GM18858 (cell line): ENCODE results near the gene PANK2.

ENCODE experiments used
- ATAC-seq: cut with Tn5 transposase; IDR thresholded peaks from one replicate; pipeline ENCODE4 v1.9.1; 2021; ENCODE audit not compliant: unreplicated experiment

Gene PANK2

DNA sequence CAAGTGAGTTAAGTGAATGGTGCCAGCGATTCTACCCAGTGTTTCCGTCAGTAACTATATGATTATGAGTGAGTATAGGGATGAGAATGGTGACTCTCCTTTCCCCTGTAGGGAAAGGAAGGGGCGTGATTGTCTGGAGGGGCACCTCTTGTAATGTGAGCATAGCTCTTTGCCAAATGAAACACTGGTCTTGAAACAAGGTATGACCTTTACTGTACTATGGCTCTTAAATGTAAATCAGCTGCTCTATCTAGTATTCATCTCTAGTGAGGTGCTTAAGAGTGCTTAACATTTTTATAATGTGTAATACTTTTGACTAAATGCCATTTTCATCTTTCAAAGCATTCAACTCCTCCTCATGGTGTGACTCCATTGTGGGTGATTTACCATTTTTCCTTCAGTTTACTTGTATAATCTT is 11.0 kb downstream of the PANK2 start:
- ATAC-seq: no peak

DNA sequence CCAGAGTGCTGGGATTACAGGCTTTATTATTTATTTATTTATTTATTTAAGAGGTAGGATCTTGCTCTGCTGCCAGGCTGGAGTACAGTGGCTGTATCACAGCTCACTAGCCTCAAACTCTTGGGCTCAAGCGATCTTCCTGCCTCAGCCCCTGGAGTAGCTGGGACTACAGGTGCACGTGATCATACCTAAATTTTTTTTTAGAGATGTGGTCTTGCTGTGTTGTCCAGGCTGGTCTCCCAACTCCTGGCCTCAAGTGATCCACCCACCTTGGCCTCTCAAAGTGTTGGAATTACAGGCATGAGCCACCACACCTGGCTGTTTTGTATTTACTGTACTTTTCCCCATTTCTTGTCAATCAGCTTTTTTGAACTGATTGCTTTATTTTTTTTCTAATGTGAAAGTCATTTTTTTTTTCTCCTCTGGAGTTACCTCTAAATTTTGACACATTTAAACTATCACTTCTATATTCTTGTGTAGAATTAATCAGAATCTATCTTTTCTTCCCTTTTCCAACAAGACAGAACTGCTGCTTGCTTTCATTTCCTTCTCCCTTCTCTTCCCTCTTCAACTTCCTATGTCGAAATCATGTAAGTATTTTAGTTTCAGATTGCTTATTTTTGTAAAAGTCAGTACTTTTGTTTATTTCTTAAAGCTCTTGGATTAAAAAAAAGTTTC is 12.0 kb downstream of the PANK2 start:
- ATAC-seq: no peak

DNA sequence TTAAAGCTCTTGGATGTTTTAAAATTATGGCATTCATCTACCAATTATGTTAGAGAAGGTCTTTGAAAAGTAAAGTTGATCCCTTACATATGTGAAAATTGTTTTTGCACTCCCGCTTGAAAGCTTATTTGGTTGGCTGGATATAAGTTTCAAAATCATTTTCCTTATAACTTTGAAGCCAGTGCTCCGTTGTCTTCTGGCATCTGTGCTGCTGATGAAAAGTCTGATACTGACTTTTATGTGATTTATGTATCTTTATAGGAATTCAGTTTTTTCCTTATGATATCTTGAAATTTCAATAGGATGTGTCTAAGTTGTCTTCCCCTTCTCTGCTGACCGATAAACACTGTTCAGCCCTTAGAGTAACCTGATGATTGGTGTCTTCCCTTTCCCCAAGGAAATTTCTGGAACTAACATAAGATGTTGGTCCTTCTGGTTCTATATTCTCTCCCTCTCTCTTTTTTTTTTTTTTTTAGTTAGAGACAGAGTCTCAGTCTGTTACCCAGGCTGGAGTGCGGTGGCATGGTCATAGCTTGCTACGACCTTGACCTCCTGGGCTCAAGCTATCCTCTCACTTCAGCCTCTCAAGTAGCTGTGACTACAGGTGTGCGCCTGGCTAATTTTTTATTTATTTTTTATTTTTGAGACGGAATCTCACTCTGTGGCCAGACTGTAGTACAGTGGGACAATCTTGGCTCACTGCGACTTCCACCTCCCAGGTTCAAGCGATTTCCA is 12.7 kb downstream of the PANK2 start:
- ATAC-seq: no peak

DNA sequence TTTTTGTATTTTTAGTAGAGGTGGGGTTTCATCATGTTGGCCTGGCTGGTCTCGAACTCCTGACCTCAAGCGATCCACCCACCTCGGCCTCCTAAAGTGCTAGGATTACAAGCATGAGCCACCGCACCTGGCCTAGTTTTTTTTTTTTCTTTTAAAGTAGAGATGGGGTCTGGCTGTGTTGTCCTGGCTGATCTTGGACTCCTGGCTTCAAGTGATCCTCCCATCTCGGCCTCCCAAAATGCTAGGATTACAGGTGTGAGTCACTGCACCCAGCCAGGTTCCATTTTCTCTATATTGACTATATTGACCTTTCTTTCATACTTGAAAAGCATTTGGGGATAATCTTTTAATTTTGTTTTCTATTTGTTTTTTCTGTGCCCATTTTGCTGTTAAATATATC is 13.3 kb downstream of the PANK2 start:
- ATAC-seq: no peak

DNA sequence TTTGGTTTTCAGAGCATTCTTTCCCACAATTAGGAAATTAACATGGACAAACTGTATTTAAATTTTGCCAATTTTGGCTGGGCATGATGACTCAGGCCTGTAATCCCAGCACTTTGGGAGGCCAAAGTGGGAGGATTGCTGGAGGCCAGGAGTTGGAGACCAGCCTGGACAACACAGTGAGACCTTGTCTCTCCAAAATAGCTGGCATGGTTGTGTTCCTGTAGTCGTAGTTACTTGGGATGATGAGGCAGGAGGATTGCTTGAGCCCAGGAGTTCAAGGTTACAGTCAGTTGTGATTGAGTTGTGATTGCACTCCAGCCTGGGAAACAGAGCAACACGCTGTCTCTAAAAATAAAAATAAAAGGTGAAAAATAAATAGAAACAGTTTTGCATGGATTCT is 15.0 kb downstream of the PANK2 start:
- ATAC-seq: no peak

DNA sequence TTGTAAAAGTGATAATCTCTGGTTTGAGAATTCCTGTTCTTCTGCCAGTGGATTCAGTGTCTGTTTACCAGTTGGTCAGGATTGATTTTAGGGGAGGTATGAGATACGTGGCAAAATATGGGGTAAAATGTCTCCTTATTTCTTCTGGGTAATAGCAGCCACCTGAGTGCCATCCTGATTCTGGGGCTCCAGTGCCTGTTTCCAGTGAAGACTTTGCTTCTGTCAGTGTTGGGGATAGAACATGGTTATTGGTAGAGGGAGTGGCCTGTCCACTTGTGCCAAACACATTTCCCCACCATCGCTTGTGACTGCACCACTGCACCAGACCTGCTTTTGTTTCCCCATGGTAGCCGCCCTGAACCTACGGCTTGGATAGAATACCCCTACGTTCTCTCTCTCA is 15.7 kb downstream of the PANK2 start:
- ATAC-seq: no peak

DNA sequence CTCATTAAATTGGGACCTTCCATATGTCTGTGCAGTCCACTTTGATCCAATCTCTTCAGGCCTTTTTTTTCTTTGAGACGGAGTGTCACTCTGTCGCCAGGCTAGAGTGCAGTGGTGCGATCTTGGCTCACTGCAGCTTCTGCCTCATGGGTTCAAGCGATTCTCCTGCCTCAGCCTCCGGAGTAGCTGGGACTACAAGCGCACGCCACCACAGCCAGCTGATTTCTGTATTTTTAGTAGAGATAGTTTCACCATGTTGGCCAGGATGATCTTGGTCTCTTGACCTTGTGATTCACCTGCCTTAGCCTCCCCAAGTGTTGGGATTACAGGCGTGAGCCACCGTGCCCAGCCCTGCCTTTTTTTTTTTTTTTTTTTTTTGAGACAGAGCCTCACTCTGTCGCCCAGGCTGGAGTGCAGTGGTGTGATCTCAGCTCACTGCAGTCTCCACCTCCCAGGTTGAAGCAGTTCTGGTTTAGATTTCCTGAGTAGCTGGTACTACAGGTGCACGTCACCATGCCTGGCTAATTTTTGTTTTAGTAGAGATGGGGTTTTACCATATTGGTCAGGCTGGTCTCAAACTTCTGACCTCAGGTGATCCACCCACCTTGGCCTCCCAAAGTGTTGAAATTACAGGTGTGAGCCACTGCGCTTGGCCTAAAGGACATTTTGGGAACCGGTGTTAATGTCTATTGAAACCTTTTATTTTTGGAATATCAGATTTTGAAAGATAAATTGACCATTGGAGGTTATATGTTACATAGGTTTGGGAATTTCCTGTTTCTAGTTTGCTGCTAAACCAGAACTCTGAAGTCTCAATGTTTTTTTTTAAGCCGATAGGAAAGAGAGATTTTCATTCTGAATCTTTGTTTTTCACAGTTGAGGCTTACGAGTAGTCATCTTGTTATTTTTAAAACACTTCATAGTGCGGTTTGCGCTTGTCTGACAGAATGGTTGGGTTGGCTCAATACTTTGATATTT is 17.8 kb downstream of the PANK2 start:
- peak; percentile 81 for ATAC-seq

DNA sequence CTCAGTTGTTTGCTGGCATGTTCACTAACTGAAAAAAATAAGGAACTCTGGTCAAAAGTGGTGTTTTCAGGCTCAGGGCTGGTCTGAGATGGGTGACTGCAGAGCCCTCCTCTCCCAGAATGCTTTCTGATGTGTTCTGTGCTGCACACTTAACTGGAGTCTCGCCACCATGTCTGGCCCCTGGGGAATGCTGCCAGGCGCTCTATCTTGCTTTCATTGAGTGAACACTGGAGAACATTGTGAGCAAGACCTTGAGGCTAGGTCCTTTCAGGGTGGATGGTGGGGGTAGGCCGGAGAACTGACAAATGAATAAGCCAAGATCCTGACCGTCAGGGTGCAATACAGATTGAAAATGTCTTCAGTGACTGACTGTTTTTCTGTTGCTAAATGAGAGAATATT is 19.5 kb downstream of the PANK2 start:
- no peak for ATAC-seq

DNA sequence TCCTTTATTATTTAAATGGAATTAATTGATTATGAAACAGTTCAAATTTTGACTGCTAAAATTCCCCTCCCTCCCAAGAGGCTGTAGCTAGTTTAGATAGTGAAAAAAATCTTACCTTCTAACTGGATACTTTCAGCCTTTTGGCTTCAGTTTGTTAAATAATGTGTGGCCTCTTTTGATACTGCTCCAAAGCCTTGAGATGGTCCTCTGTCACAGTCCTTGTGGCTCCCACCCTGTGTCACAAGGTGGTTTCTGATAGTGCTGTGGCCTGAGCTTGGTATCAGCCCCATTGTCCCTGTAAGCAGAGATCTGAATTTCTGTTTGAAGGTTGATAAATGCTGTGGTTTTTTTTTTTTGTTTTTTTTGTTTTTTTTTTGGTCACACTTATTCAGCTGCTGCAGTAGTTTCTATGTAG is 20.8 kb downstream of the PANK2 start:
- ATAC-seq: no peak

DNA sequence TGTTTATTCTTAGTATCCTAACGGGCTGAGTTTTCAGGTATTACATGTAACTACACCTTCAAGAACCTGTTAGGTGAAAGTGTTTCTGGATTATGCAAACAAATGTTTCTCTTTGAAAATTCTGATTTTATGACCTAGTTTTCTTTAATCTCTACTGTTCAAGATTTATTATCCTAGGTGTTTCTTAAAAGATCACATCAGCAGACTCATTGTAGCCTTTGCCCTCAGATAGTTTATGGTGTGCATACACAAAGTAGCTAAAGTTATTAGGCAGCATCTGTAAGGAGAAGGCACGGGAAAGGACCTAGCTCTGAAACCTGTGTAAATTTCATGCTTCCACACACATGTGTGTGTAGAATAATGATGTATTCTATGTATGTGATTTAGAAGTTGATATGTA is 21.7 kb downstream of the PANK2 start:
- ATAC-seq: no peak

DNA sequence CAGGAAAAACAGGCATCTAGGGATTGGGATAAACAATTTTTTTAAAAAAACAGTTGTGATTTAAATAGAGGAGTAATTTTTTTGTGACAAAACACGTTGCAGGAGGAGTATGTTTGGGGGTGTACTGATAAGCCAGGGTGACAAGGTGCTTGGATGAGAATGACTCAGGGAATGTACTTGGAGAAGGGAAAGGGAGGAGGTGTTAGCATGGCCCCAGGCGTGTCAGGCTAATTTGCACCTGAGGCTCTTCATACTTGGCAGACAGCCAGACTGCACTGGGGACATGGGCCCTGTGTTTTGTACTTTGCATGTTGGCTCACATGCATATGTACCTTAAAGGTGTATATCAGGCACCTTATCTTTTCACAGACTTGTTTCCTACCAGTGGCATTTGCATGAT is 22.8 kb downstream of the PANK2 start:
- no peak for ATAC-seq

DNA sequence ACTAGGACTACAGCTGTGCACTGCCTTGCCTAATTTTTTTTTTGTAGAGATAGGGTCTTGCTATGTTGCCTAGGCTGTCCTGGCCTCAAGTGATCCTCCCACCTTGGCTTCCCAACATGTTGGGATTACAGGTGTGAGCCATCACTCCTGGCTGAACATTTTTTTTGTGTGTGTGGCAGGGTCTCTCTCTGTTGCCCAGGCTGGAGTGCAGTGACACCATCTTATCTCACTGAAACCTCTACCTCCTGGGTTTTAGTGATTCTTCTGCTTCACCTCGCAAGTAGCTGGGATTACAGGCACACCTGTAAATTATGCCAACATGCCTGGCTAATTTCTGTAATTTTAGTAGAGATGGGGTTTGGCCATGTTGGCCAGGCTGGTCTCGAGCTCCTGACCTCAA is 25.3 kb downstream of the PANK2 start:
- ATAC-seq: no peak

DNA sequence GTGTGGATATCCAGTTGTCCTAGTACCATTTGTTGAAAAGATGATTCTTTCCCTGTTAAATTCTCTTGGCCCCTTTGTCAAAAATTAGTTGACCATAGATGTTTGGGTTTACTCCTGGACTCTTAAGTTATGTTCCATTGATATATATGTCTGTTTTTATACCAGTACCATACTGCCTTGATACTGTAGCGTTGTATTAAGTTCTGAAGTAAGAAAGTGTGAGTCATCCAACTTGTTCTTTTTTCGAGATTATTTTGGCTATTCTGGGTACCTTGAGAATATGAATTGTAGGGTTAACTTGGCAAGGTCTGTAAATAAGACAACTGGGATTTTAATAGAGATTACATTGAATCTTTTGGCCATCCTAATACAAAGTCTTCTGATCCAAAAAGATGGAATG is 26.5 kb downstream of the PANK2 start:
- no peak for ATAC-seq

DNA sequence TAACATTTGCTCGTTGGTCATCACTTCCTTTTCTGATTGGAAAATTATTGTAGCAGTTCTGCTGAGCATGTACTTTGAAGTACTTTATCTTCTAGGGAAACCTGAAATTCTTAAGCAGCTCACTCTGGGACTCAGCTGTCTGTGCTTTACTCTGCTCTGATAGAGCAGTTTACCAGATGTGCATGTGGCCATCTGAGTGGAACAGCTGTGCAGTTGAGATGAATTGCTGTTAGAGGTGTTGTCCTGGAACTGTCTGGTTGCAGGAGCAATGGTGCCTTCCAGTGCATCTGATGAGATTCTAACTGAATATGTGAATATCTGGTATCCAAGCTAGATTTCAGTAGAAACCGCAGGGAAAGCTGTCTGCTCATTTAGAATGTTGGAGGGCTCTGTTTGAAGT is 27.2 kb downstream of the PANK2 start:
- no peak for ATAC-seq

DNA sequence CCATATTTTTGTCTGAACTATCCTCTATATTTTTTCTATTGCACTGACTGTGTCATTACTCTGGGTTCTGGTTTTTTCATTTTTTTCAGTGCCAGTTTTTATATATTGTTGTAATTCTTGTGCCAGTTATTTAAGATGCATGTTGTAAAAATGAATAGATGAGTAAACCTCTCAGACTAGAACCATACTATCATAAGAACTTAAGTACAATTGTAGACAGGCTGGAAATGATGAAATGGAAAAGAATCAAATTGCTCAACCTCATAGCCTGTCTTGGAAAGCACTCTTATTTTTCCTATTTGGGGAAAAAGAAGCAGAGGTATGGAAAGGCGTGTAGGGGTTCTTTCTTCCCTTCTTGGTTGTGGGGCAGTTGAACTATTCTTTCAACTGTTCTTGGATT is 30.2 kb downstream of the PANK2 start:
- ATAC-seq: no peak

DNA sequence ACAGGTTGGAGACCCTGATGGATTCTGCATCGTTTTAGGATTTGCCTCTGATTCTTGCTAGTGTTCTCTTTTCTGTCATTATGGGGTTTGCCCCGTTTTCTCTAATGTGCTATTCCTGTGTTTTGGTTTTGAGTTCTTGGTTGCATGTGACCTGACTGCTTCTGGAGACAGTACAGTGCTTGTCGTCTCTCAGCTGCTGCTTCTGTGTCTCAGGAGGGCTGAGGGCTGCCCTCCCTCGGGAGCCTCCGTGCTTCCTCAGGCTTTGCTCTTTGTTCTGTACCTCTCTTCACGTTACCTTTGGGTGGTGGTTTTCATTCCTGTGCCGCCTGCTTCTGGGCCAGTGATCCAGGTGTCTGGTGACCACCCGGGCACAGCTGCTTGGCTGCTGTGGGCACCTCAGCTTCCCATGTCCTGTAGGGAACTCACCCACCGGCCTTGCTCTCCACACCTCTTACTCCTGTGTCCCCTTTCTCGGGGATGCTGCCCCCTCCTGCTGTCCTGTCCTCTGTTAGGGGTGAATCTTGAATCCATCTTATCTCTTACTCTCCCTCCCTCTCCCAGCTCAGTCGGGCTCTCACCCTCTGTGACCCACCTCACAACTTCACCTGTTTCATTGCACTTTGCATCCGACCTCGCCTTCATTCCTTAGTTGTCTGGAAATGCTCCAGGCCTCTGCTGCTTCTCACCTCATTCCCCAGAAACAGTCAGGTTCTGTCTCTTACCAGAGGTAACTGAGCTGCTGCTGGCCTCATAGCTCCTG is 33.2 kb downstream of the PANK2 start:
- no peak for ATAC-seq

DNA sequence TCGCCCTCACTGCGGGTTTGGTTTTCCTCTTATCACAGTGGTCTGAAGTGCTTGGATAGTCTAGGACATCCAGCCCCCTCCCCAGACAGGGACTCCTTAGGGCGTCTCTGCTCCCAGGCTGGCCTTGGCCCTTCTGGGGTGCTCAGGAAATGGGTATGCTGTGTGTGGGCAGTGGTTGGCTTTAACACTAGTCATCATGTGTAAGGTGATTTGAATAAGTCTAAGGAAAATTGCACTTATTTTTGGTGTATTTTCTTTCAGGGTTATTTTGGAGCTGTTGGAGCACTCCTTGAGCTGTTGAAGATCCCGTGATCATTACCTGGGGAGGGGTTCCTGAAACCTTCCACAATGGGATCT is 33.8 kb downstream of the PANK2 start:
- no peak for ATAC-seq

DNA sequence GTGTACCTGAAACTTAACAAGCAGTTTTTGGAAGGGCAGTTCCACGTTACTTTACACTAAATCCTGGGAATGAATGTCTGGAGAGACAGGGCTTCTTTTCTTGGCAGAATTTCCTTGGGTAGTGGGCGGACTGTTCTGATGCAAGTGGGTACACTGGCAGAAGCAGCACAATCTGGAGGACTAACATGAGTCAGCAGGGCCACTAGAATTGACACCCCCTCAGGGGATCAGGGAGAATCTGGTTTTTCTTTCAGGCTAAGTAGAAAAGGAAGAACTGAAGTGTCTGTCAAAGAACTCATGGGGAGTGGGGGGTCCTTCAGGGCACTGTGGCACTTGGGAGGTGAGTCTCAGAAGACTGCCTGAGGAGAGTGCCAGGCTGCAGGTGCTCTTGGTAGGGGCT is 34.6 kb downstream of the PANK2 start:
- ATAC-seq: no peak

DNA sequence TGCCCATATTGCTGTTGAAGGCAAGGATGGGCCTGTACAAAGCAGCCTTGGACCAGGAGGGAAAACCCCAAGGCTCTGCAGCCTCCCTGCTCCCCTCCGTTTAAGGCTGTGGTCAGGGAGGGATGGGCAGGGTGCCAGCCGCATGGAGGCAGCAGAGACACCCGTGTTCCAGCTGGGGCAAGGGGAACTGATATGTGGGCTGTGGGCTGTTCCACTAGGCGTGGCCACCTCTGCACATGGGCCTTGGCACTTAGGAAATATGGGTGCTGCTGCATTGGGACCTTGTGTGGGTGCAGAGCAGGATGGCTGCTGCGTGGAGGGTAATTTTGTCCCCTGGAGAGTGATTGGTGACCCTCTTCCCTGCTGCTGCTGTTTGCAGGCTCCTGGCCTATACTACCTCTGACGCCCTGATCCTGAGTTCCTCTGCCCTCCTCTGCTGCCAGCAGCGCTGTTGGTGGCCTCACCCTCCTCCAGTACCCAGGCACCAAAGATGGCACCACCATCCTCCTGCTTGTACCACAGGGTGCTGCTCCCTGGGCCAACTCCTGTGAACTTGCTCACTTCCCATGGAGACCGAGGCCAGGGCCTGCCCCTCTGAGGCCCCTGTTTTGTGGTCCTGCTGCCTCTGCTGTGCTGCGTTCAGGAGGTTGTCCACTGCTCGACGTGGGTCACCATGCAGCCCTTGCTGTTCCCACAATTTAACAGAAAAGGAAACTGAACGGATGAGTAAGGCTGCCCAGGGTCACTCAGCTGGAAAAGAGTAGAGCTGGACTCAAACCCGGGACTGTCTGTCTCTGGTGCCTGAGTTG is 35.3 kb downstream of the PANK2 start:
- ATAC-seq: no peak

DNA sequence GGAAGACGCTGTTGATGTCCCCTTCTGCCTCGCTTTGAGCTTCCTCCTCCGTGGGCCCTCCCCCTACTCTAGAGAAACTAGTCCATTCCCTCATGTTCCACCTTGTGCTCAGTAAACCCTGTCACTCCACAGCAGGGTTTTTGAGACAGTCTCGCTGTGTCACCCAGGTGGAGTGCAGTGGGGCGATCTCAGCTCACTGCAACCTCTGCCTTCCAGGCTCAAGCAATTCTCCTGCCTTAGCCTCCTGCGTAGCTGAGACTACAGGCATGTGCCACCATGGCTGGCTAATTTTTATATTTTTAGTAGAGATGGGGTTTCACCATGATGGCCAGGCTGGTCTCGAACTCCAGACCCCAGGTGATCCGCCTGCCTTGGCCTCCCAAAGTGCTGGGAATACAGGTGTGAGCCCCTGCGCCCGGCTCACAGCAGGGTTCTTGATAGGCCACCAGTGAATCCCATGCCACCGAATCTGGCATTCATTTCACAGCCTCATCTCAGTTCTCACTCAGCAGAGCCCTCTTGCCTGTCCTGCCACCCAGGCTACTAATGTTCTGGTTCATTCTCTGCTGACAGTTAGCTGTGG is 36.0 kb downstream of the PANK2 start:
- ATAC-seq: no peak
